ENCODE results near the gene CMSS1.

GRCh38 chr3:100059472-100059871 lies 241.8 kb downstream of the CMSS1 start:
- no peak for TF ChIP-seq HNF4A (conservative IDR thresholded peaks at IDR 0.05)
- no peak for TF ChIP-seq YY1 (IDR thresholded peaks at IDR 0.05)
- TF ChIP-seq CTCF (IDR thresholded peaks at IDR 0.05; ENCODE audit: low read depth, low read length, missing input control), result no peak
- no peak for TF ChIP-seq MAX (IDR thresholded peaks at IDR 0.05)
- no peak for TF ChIP-seq ATF3 (IDR thresholded peaks at IDR 0.05)
- TF ChIP-seq JUND (IDR thresholded peaks at IDR 0.05), result no peak
- TF ChIP-seq SP1 (IDR thresholded peaks at IDR 0.05), result no peak
